ENCODE results near the gene CROCC2.

The CROCC2 gene

GRCh38 chr2:240982821-240983281 lies 76.7 kb downstream of the CROCC2 start:
- no peak for DNase-seq (ENCODE audit: extremely low read depth, insufficient read length)
- no peaks in the 10 kb centered on the region for H3K36me3 ChIP-seq (ENCODE audit: control insufficient read depth, insufficient read depth, low read length)
- TF ChIP-seq CTCF (IDR thresholded peaks at IDR 0.05; ENCODE audit: insufficient read depth, low read length, poor library complexity, severe bottlenecking), result no peak
- H3K4me3 ChIP-seq (replicated peaks; ENCODE audit: low read depth, low read length), result no peak overlapping the region
- peaks cover 2% of the 10 kb centered on the region; the same call in 1 of the 2 replicates for H3K27me3 ChIP-seq (replicated peaks; ENCODE audit: control insufficient read depth, insufficient read depth, low read length)

- Histone ChIP-seq H3K27me3 (replicated peaks; ENCODE audit: control insufficient read depth, insufficient read depth, low read length) (peaks cover 2% of the 10 kb centered on the region; the same call in 1 of the 2 replicates), H3K36me3 (ENCODE audit: control insufficient read depth, insufficient read depth, low read length) (no peaks in the 10 kb centered on the region), H3K4me3 (replicated peaks; ENCODE audit: low read depth, low read length) (no peak overlapping the region)
- DNase-seq (ENCODE audit: extremely low read depth, insufficient read length), result peak; percentile 73
- TF ChIP-seq CTCF (IDR thresholded peaks at IDR 0.05; ENCODE audit: insufficient read depth, low read length, poor library complexity, severe bottlenecking), result peak; percentile 53
Measured at GRCh38 chr2:240983361-240983995, 77.3 kb downstream of the CROCC2 start.

- no peak for TF ChIP-seq CTCF (IDR thresholded peaks at IDR 0.05; ENCODE audit: insufficient read depth, low read length, poor library complexity, severe bottlenecking)
- Histone ChIP-seq H3K4me3 (replicated peaks; ENCODE audit: low read depth, low read length) (no peak overlapping the region), H3K36me3 (ENCODE audit: control insufficient read depth, insufficient read depth, low read length) (no peaks in the 10 kb centered on the region), H3K27me3 (replicated peaks; ENCODE audit: control insufficient read depth, insufficient read depth, low read length) (peaks cover 2% of the 10 kb centered on the region; the same call in 1 of the 2 replicates)
- DNase-seq (ENCODE audit: extremely low read depth, insufficient read length), result no peak
Measured at GRCh38 chr2:240983996-240984498, 77.9 kb downstream of the CROCC2 start.

GRCh38 chr2:240985881-240986786 lies 80.0 kb downstream of the CROCC2 start:
- Histone ChIP-seq H3K4me3 (replicated peaks; ENCODE audit: low read depth, low read length) (no peak overlapping the region), H3K27me3 (replicated peaks; ENCODE audit: control insufficient read depth, insufficient read depth, low read length) (peaks cover 2% of the 10 kb centered on the region; the same call in 1 of the 2 replicates), H3K36me3 (ENCODE audit: control insufficient read depth, insufficient read depth, low read length) (no peaks in the 10 kb centered on the region)
- DNase-seq (ENCODE audit: extremely low read depth, insufficient read length), result no peak
- no peak for TF ChIP-seq CTCF (IDR thresholded peaks at IDR 0.05; ENCODE audit: insufficient read depth, low read length, poor library complexity, severe bottlenecking)

GRCh38 chr2:240986787-240987411 lies 80.8 kb downstream of the CROCC2 start:
- Histone ChIP-seq H3K4me3 (replicated peaks; ENCODE audit: low read depth, low read length) (no peak overlapping the region), H3K36me3 (ENCODE audit: control insufficient read depth, insufficient read depth, low read length) (no peaks in the 10 kb centered on the region), H3K27me3 (replicated peaks; ENCODE audit: control insufficient read depth, insufficient read depth, low read length) (peaks cover 2% of the 10 kb centered on the region; the same call in 1 of the 2 replicates)
- DNase-seq (ENCODE audit: extremely low read depth, insufficient read length), result no peak
- no peak for TF ChIP-seq CTCF (IDR thresholded peaks at IDR 0.05; ENCODE audit: insufficient read depth, low read length, poor library complexity, severe bottlenecking)
